Right kidney (tissue), 1 donor: ENCODE results near the gene OTOP3.
A peak's percentile ranks its signal among the peaks of the same experiment; 100 is the strongest.

Experiments used
- DNase-seq: peaks from one replicate; pipeline ENCODE4 v3.0.0-alpha.2; 2016

OTOP3 gene

GRCh38 chr17:74938194-74938950 lies 2.7 kb downstream of the OTOP3 start:
- DNase-seq: no peak

GRCh38 chr17:74939534-74939933 lies 3.8 kb downstream of the OTOP3 start:
- DNase-seq: no peak

- DNase-seq: no peak
Observed at GRCh38 chr17:74941128-74941725, 5.5 kb downstream of the OTOP3 start.

- DNase-seq: no peak
Observed at GRCh38 chr17:74943808-74944522, 8.3 kb downstream of the OTOP3 start.

GRCh38 chr17:74945543-74945942 lies 9.8 kb downstream of the OTOP3 start:
- DNase-seq: no peak

- DNase-seq: no peak
Observed at GRCh38 chr17:74946641-74947040, 10.9 kb downstream of the OTOP3 start.

- no peak for DNase-seq
Observed at GRCh38 chr17:74947041-74947754, 11.5 kb downstream of the OTOP3 start.

GRCh38 chr17:74949455-74950115 lies 13.9 kb downstream of the OTOP3 start:
- DNase-seq: no peak

- DNase-seq: no peak
Observed at GRCh38 chr17:74950207-74950606, 14.5 kb downstream of the OTOP3 start.

GRCh38 chr17:74951065-74951464 lies 15.4 kb downstream of the OTOP3 start:
- DNase-seq: no peak

GRCh38 chr17:74951680-74952421 lies 16.2 kb downstream of the OTOP3 start:
- no peak for DNase-seq

GRCh38 chr17:74952431-74953133 lies 16.9 kb downstream of the OTOP3 start:
- DNase-seq: no peak

GRCh38 chr17:74953134-74953687 lies 17.5 kb downstream of the OTOP3 start:
- DNase-seq: no peak

- DNase-seq: no peak
Observed at GRCh38 chr17:74954115-74954514, 18.4 kb downstream of the OTOP3 start.

- no peak for DNase-seq
Observed at GRCh38 chr17:74954665-74955421, 19.1 kb downstream of the OTOP3 start.

- DNase-seq: no peak
Observed at GRCh38 chr17:74956093-74956492, 20.4 kb downstream of the OTOP3 start.

GRCh38 chr17:74957935-74958740 lies 22.4 kb downstream of the OTOP3 start:
- DNase-seq: peak; percentile 68

- no peak for DNase-seq
Observed at GRCh38 chr17:74959826-74960515, 24.3 kb downstream of the OTOP3 start.
